LNCaP clone FGC (cell line): Measurements from ENCODE around the gene SRBD1.

Source experiments
- DNase-seq: peaks from one replicate; pipeline ENCODE4 v3.0.0-alpha.2; 2011; ENCODE audit warnings: low read depth
- H3K4me3 ChIP-seq: 2 replicates; pipeline ENCODE4 v1.5.1; 2011; ENCODE audit warnings: mild to moderate bottlenecking, low read depth, low read length, control low read depth
- TF ChIP-seq, protein P1 (sequence below): IDR thresholded peaks from 2 replicates; pipeline ENCODE4 v1.5.1; 2012; ENCODE audit warnings: mild to moderate bottlenecking; ENCODE audit not compliant: control insufficient read depth, insufficient read depth; ENCODE audit errors: extremely low read depth

Gene SRBD1

DNA sequence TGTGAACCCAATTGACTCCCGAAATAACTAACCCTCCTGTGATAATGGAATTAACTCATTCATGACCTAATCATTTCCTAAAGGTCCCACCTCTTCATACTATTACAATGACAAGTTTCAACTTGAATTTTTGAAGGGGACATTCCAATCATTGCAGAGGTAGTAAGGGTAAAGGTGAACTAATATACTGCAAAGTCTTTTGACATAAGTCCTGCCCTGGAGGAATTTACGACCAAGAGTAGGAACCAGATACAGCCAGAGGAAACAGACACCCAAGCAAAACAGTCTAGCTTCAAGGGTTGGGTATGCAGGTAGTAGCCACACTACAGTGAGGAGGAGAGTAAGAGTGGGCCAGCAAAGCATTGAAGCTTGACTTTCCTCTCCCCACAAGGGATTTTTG is 1.2 kb upstream of the SRBD1 start:
- H3K4me3 ChIP-seq: no peak overlapping the region
- TF ChIP-seq, protein P1, sequence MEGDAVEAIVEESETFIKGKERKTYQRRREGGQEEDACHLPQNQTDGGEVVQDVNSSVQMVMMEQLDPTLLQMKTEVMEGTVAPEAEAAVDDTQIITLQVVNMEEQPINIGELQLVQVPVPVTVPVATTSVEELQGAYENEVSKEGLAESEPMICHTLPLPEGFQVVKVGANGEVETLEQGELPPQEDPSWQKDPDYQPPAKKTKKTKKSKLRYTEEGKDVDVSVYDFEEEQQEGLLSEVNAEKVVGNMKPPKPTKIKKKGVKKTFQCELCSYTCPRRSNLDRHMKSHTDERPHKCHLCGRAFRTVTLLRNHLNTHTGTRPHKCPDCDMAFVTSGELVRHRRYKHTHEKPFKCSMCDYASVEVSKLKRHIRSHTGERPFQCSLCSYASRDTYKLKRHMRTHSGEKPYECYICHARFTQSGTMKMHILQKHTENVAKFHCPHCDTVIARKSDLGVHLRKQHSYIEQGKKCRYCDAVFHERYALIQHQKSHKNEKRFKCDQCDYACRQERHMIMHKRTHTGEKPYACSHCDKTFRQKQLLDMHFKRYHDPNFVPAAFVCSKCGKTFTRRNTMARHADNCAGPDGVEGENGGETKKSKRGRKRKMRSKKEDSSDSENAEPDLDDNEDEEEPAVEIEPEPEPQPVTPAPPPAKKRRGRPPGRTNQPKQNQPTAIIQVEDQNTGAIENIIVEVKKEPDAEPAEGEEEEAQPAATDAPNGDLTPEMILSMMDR: no peak
- DNase-seq: no peak

DNA sequence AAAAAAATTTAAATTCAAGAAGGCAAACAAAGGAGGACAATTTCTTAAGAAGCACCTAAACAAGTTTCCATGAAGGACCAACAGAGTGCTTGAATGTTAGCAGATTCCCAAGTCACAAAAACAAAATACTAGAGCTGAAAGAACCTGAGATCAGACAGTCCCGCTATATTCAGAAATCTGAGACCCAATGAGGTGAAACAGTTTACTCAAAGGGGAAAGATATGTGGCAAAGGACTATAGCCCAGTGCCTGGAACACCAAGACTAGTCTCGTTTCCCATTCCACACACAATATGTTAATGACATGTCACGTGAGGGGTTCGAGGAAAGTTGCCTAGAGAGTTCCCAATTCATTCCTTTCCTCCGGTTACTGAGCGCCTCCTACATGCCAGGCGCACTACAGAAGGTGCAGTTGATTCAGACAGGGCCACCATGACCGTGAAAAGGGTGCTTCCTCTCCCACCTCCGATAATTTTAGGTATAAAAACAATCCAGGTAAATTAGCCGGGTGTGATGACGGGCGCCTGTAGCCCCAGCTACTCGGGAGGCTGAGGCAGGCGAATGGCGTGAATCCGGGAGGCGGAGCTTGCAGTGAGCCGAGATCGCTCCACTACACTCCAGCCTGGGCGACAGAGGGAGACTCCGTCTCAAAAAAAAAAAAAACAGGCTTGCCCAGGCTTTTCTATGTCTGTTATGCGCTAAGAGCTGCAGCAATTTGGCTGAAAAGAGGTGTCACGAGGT is 617 bp downstream of the SRBD1 start:
- TF ChIP-seq, protein P1: peak; percentile 51
- H3K4me3 ChIP-seq: peak overlapping the region; percentile 80
- peak; percentile 26 for DNase-seq

DNA sequence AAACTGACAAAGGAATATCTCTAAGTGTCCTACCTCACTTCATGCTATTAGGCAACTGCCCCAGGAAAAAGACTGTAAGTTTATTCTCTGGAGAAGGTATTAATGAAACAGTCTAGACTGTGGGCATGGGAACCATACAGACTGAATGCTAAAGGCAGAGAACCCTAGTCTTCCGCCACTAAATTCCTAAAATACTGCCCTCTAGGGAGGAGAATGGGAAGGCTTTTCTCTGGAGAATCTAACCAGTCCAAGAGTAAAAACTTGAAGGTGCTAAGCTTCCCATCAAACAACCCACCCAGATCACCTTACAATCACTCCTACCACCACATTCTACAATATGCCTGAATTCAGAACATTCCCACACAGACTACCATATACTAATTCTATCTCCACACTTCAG is 3.4 kb downstream of the SRBD1 start:
- DNase-seq: no peak
- no peak overlapping the region for H3K4me3 ChIP-seq
- TF ChIP-seq, protein P1: no peak

DNA sequence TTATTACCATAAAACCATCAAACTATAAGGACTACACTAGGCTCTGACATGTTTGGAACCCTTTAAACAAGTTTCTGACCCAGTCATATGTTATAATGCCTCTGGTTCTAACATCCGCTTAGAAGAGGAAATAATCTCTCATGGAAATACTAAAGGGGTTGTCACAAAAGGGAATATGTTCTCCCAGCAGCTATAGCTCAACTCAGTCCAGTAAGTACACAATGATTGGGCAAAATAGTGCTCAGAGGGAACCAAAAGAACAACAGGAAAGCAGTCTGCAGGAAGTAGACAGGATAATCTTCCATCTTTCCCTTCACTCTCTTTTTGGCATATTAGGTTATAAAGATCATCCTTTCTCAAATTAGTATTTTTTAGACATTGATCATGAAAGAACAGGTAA is 4.3 kb downstream of the SRBD1 start:
- H3K4me3 ChIP-seq: no peak overlapping the region
- TF ChIP-seq, protein P1: no peak
- peak; percentile 21 for DNase-seq

DNA sequence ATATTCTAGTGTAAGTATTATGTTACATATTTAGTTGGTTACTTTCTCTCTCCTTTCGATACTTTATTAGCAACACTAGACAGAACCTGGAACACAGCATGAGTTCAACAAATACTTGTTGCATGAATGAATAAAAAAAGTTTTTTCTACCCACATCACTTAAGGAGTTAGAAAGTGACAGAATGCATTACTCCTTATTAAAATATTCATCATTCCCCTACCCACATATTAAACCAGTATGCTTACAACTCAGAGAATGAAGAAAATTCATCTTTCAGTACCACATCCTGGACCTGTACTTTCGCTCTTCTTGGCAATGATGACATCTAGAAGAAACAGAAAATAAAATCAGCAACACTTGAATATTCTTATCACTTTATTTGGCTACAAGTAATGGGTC is 6.0 kb downstream of the SRBD1 start:
- TF ChIP-seq, protein P1: no peak
- no peak overlapping the region for H3K4me3 ChIP-seq
- DNase-seq: no peak

DNA sequence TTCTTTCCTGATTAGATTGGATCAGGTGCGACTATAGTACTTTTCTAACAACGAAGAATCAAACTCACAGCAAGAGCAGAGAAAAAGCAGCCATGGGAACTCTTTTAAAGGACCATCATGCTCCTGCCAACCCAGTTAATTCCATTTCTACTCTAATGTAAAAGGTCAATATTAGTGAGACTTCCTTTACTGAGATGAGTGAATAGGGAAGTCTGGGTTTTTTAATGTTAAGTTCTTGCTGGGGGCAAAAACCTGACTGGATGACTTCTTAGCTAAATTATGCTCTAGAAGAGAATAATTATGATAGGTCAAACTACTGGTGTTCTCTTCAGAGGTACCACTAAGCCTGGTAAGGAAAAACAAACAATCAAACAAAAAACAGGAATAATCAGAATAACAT is 8.4 kb downstream of the SRBD1 start:
- DNase-seq: no peak
- TF ChIP-seq, protein P1: no peak
- H3K4me3 ChIP-seq: no peak overlapping the region

DNA sequence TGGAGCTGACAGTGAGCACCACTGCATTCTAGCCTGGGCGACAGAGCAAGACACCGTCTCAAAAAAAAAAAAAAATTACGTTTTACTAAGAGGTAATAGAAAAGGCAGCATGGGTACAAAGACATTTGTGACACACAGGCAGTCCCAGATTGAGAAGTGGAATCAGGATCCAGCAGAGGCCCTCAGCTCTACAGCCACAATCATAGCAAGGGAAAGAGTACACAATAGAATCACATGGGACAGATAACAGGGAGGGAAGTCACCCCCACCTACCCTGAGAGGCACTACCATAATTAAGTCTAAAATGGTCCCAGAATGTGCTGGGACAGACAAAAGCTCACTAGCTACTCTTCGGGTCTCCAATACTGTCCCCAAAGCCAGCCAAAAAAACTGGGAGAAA is 12.5 kb downstream of the SRBD1 start:
- TF ChIP-seq, protein P1: no peak
- H3K4me3 ChIP-seq: no peak overlapping the region
- no peak for DNase-seq
